HFF-Myc (cell line): Measurements from ENCODE around the gene SELENOI.
"Not testable (repeated sequence)": the region's sequence is repeated elsewhere in the genome, so short reads cannot be mapped to it uniquely, and the experiment has no call there.

Experiments used
- DNase-seq: peaks from one replicate; pipeline ENCODE4 v3.0.0-alpha.2; 2011; ENCODE audit warnings: low read depth; ENCODE audit errors: extremely low read depth
- H3K4me3 ChIP-seq: replicated peaks from 2 replicates; pipeline ENCODE4 v1.5.1; 2011; ENCODE audit warnings: low read depth, mild to moderate bottlenecking, control low read depth, low read length
- CTCF ChIP-seq: IDR thresholded peaks from 2 replicates; pipeline ENCODE4 v1.5.1; 2012; ENCODE audit warnings: mild to moderate bottlenecking, low read depth, low read length, control low read depth; ENCODE audit errors: missing control alignments

Gene SELENOI

GRCh38 chr2:26356771-26357170, 10.8 kb downstream of the SELENOI start:
- H3K4me3 ChIP-seq, result no peak overlapping the region
- TF ChIP-seq CTCF, result no peak
- no peak for DNase-seq

- TF ChIP-seq CTCF, result no peak
- DNase-seq, result no peak
- H3K4me3 ChIP-seq, result no peak overlapping the region
Observed at GRCh38 chr2:26359886-26360473, 14.0 kb downstream of the SELENOI start.

- DNase-seq, result no peak
- TF ChIP-seq CTCF, result no peak
- no peak overlapping the region for H3K4me3 ChIP-seq
Observed at GRCh38 chr2:26363323-26363722, 17.4 kb downstream of the SELENOI start.

GRCh38 chr2:26363958-26364357, 18.0 kb downstream of the SELENOI start:
- no peak overlapping the region for H3K4me3 ChIP-seq
- no peak for TF ChIP-seq CTCF
- no peak for DNase-seq

- no peak for TF ChIP-seq CTCF
- DNase-seq, result no peak
- H3K4me3 ChIP-seq, result no peak overlapping the region
Observed at GRCh38 chr2:26364669-26365068, 18.7 kb downstream of the SELENOI start.

GRCh38 chr2:26366957-26367356, 21.0 kb downstream of the SELENOI start:
- TF ChIP-seq CTCF, result no peak

GRCh38 chr2:26369664-26370063, 23.7 kb downstream of the SELENOI start:
- DNase-seq, H3K4me3 ChIP-seq: not testable (repeated sequence)

More at GRCh38 chr2:26366957-26367356, 21.0 kb downstream of the SELENOI start:
- H3K4me3 ChIP-seq, result no peak overlapping the region
- no peak for DNase-seq

- DNase-seq, H3K4me3 ChIP-seq: not testable (repeated sequence)
Observed at GRCh38 chr2:26370909-26371308, 25.0 kb downstream of the SELENOI start.
